Measurements from ENCODE around the gene NFAT5.

The NFAT5 gene

GRCh38 chr16:69747115-69747514, 181.3 kb downstream of the NFAT5 start:
- Histone ChIP-seq H3K36me3 (ENCODE audit: control insufficient read depth, insufficient read depth, low read length) (no peaks in the 10 kb centered on the region), H3K4me3 (ENCODE audit: low read depth, low read length) (no peak overlapping the region), H3K27ac (no peak overlapping the region), H3K79me2 (no peaks in the 10 kb centered on the region), H2AFZ (no peak overlapping the region), H3K4me1 (no peaks in the 10 kb centered on the region), H3K9ac (no peak overlapping the region), H3K9me3 (ENCODE audit: control insufficient read depth, low read length) (no peaks in the 10 kb centered on the region), H3K27me3 (ENCODE audit: control insufficient read depth, insufficient read depth, low read length) (no peaks in the 10 kb centered on the region), H3K4me2 (ENCODE audit: low read length) (no peak overlapping the region)
- no peak for TF ChIP-seq CTCF (IDR thresholded peaks at IDR 0.05)

GRCh38 chr16:69748694-69749345, 183.1 kb downstream of the NFAT5 start:
- no peaks in the 10 kb centered on the region for H3K36me3 ChIP-seq (ENCODE audit: control insufficient read depth, insufficient read depth, low read length)

DNA sequence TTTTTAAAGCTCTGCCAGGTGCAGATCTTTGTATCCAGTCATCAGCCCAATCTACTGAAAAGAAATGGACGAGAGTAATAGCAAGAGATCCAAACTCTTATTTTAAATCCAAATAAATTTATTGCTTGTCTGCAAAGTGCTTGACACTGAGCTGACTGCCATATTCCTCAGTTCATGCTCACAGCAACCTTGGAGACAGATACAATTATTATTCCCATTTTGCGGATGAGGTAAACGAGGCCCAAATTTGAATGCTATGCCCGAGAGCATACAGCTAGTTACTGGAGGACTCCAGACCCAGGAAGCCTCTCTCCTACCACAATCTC, 188.3 kb downstream of the NFAT5 start:
- H2AFZ ChIP-seq = peak overlapping the region; percentile 92
- peak overlapping the region; percentile 71 for H3K4me3 ChIP-seq (ENCODE audit: low read depth, low read length)
- H3K79me2 ChIP-seq = peaks cover 11% of the 10 kb centered on the region
- peak overlapping the region; percentile 36 for H3K27ac ChIP-seq
- peak overlapping the region; percentile 84 for H3K4me2 ChIP-seq (ENCODE audit: low read length)
- no peaks in the 10 kb centered on the region for H3K27me3 ChIP-seq (ENCODE audit: control insufficient read depth, insufficient read depth, low read length)
- H3K9me3 ChIP-seq (ENCODE audit: control insufficient read depth, low read length) = no peaks in the 10 kb centered on the region
- no peak overlapping the region for H3K9ac ChIP-seq
- no peaks in the 10 kb centered on the region for H3K36me3 ChIP-seq (ENCODE audit: control insufficient read depth, insufficient read depth, low read length)
- H3K4me1 ChIP-seq = no peaks in the 10 kb centered on the region
- no peak for TF ChIP-seq CTCF (IDR thresholded peaks at IDR 0.05)

More at GRCh38 chr16:69748694-69749345, 183.1 kb downstream of the NFAT5 start:
- no peaks in the 10 kb centered on the region for H3K4me1 ChIP-seq
- peaks cover 2% of the 10 kb centered on the region for H3K79me2 ChIP-seq
- no peaks in the 10 kb centered on the region for H3K27me3 ChIP-seq (ENCODE audit: control insufficient read depth, insufficient read depth, low read length)
- H2AFZ ChIP-seq = no peak overlapping the region
- no peaks in the 10 kb centered on the region for H3K9me3 ChIP-seq (ENCODE audit: control insufficient read depth, low read length)
- no peak for TF ChIP-seq CTCF (IDR thresholded peaks at IDR 0.05)
- no peak overlapping the region for H3K4me3 ChIP-seq (ENCODE audit: low read depth, low read length)
- no peak overlapping the region for H3K27ac ChIP-seq
- H3K9ac ChIP-seq = no peak overlapping the region
- H3K4me2 ChIP-seq (ENCODE audit: low read length) = no peak overlapping the region
